Liver (tissue), 3 donors: ENCODE results near the gene REPS2.

ENCODE experiments used
- CTCF ChIP-seq: fragments of 150-350 bp; IDR thresholded peaks from 2 replicates; pipeline ENCODE4 v1.5.1; 2017; ENCODE audit warnings: improper control_type of control experiment, low read depth, low read length; ENCODE audit not compliant: missing input control
- EGR1 ChIP-seq, 2 donors: IDR thresholded peaks; 2 replicates each; pipeline ENCODE4 v1.6.1; 2016 to 2018; ENCODE audit warnings: antibody characterized with exemption in 2 of 2, low read depth in 2 of 2
- FOXA1 ChIP-seq: IDR thresholded peaks from 2 replicates; pipeline ENCODE4 v1.6.1; 2016; ENCODE audit warnings: antibody characterized with exemption
- GABPA ChIP-seq, 2 donors: IDR thresholded peaks in 1 of 2; conservative IDR thresholded peaks in 1 of 2; 2 replicates each; pipeline ENCODE4 v1.6.1; 2016; ENCODE audit warnings: antibody characterized with exemption in 2 of 2, mild to moderate bottlenecking in 1 of 2, moderate library complexity in 1 of 2
- JUND ChIP-seq, 2 donors: IDR thresholded peaks; 2 replicates each; pipeline ENCODE4 v1.6.1; 2016; ENCODE audit warnings: antibody characterized with exemption in 2 of 2
- RAD21 ChIP-seq, 2 donors: IDR thresholded peaks; 2 replicates each; pipeline ENCODE4 v1.6.1; 2016; ENCODE audit warnings: antibody characterized with exemption in 2 of 2, mild to moderate bottlenecking in 2 of 2
- RXRA ChIP-seq, 2 donors: IDR thresholded peaks; 2 replicates each; pipeline ENCODE4 v1.6.1; 2017 to 2018; ENCODE audit warnings: antibody characterized with exemption in 2 of 2, mild to moderate bottlenecking in 1 of 2
- SP1 ChIP-seq: IDR thresholded peaks from 2 replicates; pipeline ENCODE4 v1.6.1; 2018; ENCODE audit warnings: antibody characterized with exemption, mild to moderate bottlenecking
- TAF1 ChIP-seq: conservative IDR thresholded peaks from 2 replicates; pipeline ENCODE4 v1.6.1; 2016; ENCODE audit warnings: antibody characterized with exemption, mild to moderate bottlenecking
- YY1 ChIP-seq: IDR thresholded peaks from 2 replicates; pipeline ENCODE4 v1.6.1; 2016; ENCODE audit warnings: antibody characterized with exemption, mild to moderate bottlenecking
- TF ChIP-seq, protein P1 (sequence below): IDR thresholded peaks from 2 replicates; pipeline ENCODE4 v1.6.1; 2016; ENCODE audit warnings: antibody characterized with exemption
- TF ChIP-seq, protein P2 (sequence below): IDR thresholded peaks from 2 replicates; pipeline ENCODE4 v1.6.1; 2016; ENCODE audit warnings: antibody characterized with exemption, mild to moderate bottlenecking
- TF ChIP-seq, protein P3 (sequence below): IDR thresholded peaks from 2 replicates; pipeline ENCODE4 v1.6.1; 2016; ENCODE audit warnings: antibody characterized with exemption
- donor health status: healthy.
- donor health status: healthy.

DNA sequence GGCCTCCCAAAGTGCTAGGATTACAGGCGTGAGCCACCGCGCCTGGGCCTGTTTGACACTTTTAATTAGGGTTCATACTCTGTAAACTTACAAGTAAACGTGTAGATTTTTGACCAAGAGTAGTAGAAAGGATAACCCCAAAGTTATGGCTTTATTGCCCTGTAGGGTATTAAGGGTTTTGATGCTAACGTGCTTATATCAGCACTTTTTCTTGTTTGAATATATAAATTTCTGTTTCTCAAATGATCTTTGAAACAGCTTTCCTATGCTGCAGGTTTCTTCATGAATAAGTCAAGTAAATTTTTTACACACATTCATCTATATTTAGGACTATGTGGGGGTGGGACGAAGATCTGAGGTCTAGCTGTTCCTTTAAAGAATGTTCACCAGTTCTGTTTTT is 29.3 kb upstream of the REPS2 start:
- TF ChIP-seq CTCF: no peak
- TF ChIP-seq RAD21 (IDR thresholded peaks at IDR 0.05): no peak
- TF ChIP-seq, protein P1, sequence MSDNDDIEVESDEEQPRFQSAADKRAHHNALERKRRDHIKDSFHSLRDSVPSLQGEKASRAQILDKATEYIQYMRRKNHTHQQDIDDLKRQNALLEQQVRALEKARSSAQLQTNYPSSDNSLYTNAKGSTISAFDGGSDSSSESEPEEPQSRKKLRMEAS: no peak
- TF ChIP-seq, protein P2, sequence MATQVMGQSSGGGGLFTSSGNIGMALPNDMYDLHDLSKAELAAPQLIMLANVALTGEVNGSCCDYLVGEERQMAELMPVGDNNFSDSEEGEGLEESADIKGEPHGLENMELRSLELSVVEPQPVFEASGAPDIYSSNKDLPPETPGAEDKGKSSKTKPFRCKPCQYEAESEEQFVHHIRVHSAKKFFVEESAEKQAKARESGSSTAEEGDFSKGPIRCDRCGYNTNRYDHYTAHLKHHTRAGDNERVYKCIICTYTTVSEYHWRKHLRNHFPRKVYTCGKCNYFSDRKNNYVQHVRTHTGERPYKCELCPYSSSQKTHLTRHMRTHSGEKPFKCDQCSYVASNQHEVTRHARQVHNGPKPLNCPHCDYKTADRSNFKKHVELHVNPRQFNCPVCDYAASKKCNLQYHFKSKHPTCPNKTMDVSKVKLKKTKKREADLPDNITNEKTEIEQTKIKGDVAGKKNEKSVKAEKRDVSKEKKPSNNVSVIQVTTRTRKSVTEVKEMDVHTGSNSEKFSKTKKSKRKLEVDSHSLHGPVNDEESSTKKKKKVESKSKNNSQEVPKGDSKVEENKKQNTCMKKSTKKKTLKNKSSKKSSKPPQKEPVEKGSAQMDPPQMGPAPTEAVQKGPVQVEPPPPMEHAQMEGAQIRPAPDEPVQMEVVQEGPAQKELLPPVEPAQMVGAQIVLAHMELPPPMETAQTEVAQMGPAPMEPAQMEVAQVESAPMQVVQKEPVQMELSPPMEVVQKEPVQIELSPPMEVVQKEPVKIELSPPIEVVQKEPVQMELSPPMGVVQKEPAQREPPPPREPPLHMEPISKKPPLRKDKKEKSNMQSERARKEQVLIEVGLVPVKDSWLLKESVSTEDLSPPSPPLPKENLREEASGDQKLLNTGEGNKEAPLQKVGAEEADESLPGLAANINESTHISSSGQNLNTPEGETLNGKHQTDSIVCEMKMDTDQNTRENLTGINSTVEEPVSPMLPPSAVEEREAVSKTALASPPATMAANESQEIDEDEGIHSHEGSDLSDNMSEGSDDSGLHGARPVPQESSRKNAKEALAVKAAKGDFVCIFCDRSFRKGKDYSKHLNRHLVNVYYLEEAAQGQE: no peak
- no peak for TF ChIP-seq JUND (IDR thresholded peaks at IDR 0.05)
- TF ChIP-seq SP1: no peak
- TF ChIP-seq, protein P3, sequence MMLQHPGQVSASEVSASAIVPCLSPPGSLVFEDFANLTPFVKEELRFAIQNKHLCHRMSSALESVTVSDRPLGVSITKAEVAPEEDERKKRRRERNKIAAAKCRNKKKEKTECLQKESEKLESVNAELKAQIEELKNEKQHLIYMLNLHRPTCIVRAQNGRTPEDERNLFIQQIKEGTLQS: no peak
- TF ChIP-seq TAF1: no peak
- no peak for TF ChIP-seq GABPA (IDR thresholded peaks at IDR 0.05 in 1 of 2, conservative IDR thresholded peaks at IDR 0.05 in 1 of 2)
- no peak for TF ChIP-seq FOXA1
- TF ChIP-seq RXRA (IDR thresholded peaks at IDR 0.05): no peak
- no peak for TF ChIP-seq EGR1 (IDR thresholded peaks at IDR 0.05; ENCODE audit: low read depth in 2 of 2)
- TF ChIP-seq YY1: no peak
